NB4 (cell line): Measurements from ENCODE around the gene DNPH1.

Source experiments
- MAX ChIP-seq: IDR thresholded peaks from 2 replicates; pipeline ENCODE4 v1.6.1; 2011; ENCODE audit warnings: low read depth, low read length
- MYC ChIP-seq: IDR thresholded peaks from 2 replicates; pipeline ENCODE4 v1.6.1; 2011; ENCODE audit warnings: low read depth, low read length
- POLR2A ChIP-seq: IDR thresholded peaks from 2 replicates; pipeline ENCODE4 v1.6.1; 2011; ENCODE audit warnings: mild to moderate bottlenecking; ENCODE audit not compliant: insufficient read length; ENCODE audit errors: extremely low read depth
- TF ChIP-seq, protein P1 (sequence below): IDR thresholded peaks from one replicate; pipeline ENCODE4 v1.5.1; 2012; ENCODE audit warnings: low read depth, low read length

DNA sequence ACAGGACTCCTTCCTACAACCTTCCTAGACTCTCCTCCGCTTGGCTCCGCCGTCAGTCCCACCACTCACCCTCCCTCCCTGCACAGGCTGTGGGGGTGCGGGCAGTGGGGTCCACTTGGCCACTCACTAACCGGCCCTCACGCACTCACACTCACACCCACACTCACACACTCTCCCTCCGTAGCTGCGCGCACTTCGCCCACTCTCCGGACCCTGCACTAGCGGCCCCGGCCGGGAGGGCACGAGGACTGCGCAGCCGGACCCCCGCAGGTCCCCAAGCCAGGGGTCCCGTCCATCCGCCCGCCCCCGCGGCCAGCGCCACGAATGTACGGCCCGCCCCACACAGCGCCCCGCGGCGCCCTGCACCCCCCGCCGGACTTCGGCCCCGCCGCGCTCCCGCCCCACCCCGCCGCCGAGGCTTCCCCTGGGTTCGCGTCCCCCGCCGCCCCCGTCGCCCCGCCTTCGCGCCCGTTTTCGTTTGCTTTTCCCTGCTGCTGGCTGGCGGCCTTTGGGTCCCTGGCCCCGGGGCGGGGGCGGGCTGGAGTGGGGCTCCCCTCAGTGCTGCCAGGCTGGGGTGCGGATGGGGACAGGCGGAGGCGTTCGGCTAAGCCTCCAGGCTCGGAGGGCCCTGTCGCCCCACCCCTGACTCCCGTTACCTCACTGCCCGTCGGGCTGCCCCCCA lies 45.8 kb upstream of the DNPH1 start:
- TF ChIP-seq, protein P1, sequence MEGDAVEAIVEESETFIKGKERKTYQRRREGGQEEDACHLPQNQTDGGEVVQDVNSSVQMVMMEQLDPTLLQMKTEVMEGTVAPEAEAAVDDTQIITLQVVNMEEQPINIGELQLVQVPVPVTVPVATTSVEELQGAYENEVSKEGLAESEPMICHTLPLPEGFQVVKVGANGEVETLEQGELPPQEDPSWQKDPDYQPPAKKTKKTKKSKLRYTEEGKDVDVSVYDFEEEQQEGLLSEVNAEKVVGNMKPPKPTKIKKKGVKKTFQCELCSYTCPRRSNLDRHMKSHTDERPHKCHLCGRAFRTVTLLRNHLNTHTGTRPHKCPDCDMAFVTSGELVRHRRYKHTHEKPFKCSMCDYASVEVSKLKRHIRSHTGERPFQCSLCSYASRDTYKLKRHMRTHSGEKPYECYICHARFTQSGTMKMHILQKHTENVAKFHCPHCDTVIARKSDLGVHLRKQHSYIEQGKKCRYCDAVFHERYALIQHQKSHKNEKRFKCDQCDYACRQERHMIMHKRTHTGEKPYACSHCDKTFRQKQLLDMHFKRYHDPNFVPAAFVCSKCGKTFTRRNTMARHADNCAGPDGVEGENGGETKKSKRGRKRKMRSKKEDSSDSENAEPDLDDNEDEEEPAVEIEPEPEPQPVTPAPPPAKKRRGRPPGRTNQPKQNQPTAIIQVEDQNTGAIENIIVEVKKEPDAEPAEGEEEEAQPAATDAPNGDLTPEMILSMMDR: no peak
- TF ChIP-seq MYC: no peak
- no peak for TF ChIP-seq MAX
- TF ChIP-seq POLR2A: no peak
